ENCODE measurements around the gene NDFIP2.
A peak's percentile ranks its signal among the peaks of the same experiment; 100 is the strongest.

The NDFIP2 gene

DNA sequence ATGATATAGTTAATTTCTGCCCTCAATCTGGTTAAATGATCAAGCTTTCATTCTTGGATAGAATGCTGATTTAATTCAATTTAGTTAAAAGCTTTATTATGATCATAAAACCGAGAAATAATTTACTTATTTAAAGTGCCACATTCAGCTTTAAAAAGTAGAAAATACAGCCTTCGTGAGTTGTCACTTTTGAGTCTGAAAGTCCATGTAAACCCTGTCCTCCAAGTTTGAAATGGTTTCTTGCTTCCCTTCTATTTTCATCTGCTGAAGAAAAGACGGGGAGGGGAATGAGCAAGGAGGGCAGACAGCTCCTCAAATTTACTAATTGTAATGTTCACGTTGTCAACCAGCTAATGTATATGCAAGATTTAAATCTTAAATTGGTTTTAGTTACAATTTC lies 59.5 kb downstream of the NDFIP2 start:
- TF ChIP-seq, protein P1, sequence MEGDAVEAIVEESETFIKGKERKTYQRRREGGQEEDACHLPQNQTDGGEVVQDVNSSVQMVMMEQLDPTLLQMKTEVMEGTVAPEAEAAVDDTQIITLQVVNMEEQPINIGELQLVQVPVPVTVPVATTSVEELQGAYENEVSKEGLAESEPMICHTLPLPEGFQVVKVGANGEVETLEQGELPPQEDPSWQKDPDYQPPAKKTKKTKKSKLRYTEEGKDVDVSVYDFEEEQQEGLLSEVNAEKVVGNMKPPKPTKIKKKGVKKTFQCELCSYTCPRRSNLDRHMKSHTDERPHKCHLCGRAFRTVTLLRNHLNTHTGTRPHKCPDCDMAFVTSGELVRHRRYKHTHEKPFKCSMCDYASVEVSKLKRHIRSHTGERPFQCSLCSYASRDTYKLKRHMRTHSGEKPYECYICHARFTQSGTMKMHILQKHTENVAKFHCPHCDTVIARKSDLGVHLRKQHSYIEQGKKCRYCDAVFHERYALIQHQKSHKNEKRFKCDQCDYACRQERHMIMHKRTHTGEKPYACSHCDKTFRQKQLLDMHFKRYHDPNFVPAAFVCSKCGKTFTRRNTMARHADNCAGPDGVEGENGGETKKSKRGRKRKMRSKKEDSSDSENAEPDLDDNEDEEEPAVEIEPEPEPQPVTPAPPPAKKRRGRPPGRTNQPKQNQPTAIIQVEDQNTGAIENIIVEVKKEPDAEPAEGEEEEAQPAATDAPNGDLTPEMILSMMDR (IDR thresholded peaks at IDR 0.05; ENCODE audit: insufficient read depth, low read length, poor library complexity, severe bottlenecking) = no peak
- no peak for TF ChIP-seq EZH2phosphoT487 (conservative IDR thresholded peaks at IDR 0.05; ENCODE audit: low read length)

DNA sequence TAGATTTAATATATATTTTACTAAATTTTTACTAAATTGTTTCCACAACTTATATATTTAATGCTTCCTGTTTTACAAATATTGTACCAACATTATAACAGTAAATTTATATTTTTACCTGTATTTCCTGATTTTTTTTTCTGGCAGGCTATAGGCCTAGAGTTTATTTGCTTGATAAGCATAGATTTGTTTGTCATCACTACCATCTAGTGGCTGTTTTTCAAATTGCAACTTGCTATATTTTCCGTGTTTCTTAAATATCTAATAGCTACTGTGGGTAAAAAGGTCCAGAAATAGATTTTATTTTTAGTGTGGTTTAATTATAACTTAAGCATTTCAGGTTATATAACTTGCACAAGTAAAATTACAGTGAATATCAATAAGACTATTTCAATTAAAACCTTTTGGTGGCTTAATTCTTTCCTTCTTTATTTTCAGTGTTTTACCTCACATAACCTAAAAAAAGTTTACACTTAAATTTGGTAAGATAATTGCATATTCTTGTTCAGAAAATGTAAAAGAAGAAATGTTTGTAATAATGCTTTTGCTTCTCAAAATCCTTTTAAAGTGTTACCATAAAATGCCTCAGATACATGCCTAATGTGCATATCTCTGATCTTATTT lies 60.6 kb downstream of the NDFIP2 start:
- Histone ChIP-seq H3K79me2 (ENCODE audit: insufficient read depth, low read length) (no peaks in the 10 kb centered on the region), H4K20me1 (ENCODE audit: low read depth, low read length) (peaks cover 3% of the 10 kb centered on the region; the same call in 1 of the 2 replicates), H3K27ac (ENCODE audit: low read depth, low read length) (no peak overlapping the region), H2AFZ (ENCODE audit: low read depth, low read length, severe bottlenecking) (no peak overlapping the region), H3K9me2 (replicated peaks; ENCODE audit: insufficient read depth, low read length) (no peaks in the 10 kb centered on the region), H3K27me3 (ENCODE audit: low read length) (no peaks in the 10 kb centered on the region), H3K9me3 (ENCODE audit: insufficient read depth, low read length) (no peaks in the 10 kb centered on the region), H3K4me2 (ENCODE audit: low read depth, low read length, poor library complexity, severe bottlenecking) (no peak overlapping the region), H3K4me3 (ENCODE audit: insufficient read depth, low read length, poor library complexity, severe bottlenecking) (no peak overlapping the region), H3K9ac (ENCODE audit: low read length) (no peak overlapping the region), H3K36me3 (ENCODE audit: low read length) (no peaks in the 10 kb centered on the region), H3F3A (ENCODE audit: insufficient read depth) (no peaks in the 10 kb centered on the region; the same call in 1 of the 2 replicates)
- TF ChIP-seq, protein P1 (IDR thresholded peaks at IDR 0.05; ENCODE audit: insufficient read depth, low read length, poor library complexity, severe bottlenecking) = peak; percentile 71
- TF ChIP-seq EZH2phosphoT487 (conservative IDR thresholded peaks at IDR 0.05; ENCODE audit: low read length) = no peak

More for the DNA sequence above, 59.5 kb downstream of the NDFIP2 start:
- no peak overlapping the region for H2AFZ ChIP-seq (ENCODE audit: low read depth, low read length, severe bottlenecking)
- no peak overlapping the region for H3K9ac ChIP-seq (ENCODE audit: low read length)
- H3K9me3 ChIP-seq (ENCODE audit: insufficient read depth, low read length) = no peaks in the 10 kb centered on the region
- no peaks in the 10 kb centered on the region for H3K9me2 ChIP-seq (replicated peaks; ENCODE audit: insufficient read depth, low read length)
- no peaks in the 10 kb centered on the region for H3K27me3 ChIP-seq (ENCODE audit: low read length)
- H3F3A ChIP-seq (ENCODE audit: insufficient read depth) = no peaks in the 10 kb centered on the region; the same call in 1 of the 2 replicates
- no peak overlapping the region for H3K4me2 ChIP-seq (ENCODE audit: low read depth, low read length, poor library complexity, severe bottlenecking)
- H3K79me2 ChIP-seq (ENCODE audit: insufficient read depth, low read length) = no peaks in the 10 kb centered on the region
- H4K20me1 ChIP-seq (ENCODE audit: low read depth, low read length) = peaks cover 3% of the 10 kb centered on the region; the same call in 1 of the 2 replicates
- no peak overlapping the region for H3K4me3 ChIP-seq (ENCODE audit: insufficient read depth, low read length, poor library complexity, severe bottlenecking)
- no peak overlapping the region for H3K27ac ChIP-seq (ENCODE audit: low read depth, low read length)
- no peaks in the 10 kb centered on the region for H3K36me3 ChIP-seq (ENCODE audit: low read length)

DNA sequence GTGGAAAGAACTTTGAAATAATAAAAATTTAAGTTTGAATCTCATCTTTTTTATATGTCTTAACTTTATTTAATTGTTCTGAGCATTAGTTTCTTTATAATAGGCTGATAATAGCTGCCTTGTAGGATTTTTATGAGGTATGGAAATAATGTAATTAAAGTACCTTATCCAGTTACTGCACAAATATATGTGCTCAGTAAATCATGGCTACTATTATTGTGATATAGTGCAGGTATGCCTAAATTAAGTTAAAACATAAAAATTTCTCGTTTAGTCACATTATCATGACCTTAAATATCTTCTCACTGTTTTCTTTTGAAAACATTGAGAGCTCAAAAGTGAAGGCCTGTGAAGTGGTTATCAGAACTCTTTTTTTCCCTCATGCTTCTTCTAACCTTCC lies 62.9 kb downstream of the NDFIP2 start:
- H3F3A ChIP-seq (ENCODE audit: insufficient read depth) = no peaks in the 10 kb centered on the region; the same call in 1 of the 2 replicates
- no peak overlapping the region for H3K9ac ChIP-seq (ENCODE audit: low read length)
- no peak overlapping the region for H3K4me2 ChIP-seq (ENCODE audit: low read depth, low read length, poor library complexity, severe bottlenecking)

More for the DNA sequence above, 62.9 kb downstream of the NDFIP2 start:
- Histone ChIP-seq H2AFZ (ENCODE audit: low read depth, low read length, severe bottlenecking) (no peak overlapping the region), H3K79me2 (ENCODE audit: insufficient read depth, low read length) (no peaks in the 10 kb centered on the region), H3K9me2 (replicated peaks; ENCODE audit: insufficient read depth, low read length) (no peaks in the 10 kb centered on the region), H3K36me3 (ENCODE audit: low read length) (no peaks in the 10 kb centered on the region), H3K27ac (ENCODE audit: low read depth, low read length) (no peak overlapping the region), H3K9me3 (ENCODE audit: insufficient read depth, low read length) (no peaks in the 10 kb centered on the region), H4K20me1 (ENCODE audit: low read depth, low read length) (peaks cover 3% of the 10 kb centered on the region; the same call in 1 of the 2 replicates), H3K4me3 (ENCODE audit: insufficient read depth, low read length, poor library complexity, severe bottlenecking) (no peak overlapping the region), H3K27me3 (ENCODE audit: low read length) (no peaks in the 10 kb centered on the region)
- TF ChIP-seq EZH2phosphoT487 (conservative IDR thresholded peaks at IDR 0.05; ENCODE audit: low read length) = no peak
- TF ChIP-seq, protein P1 (IDR thresholded peaks at IDR 0.05; ENCODE audit: insufficient read depth, low read length, poor library complexity, severe bottlenecking) = no peak
